ENCODE results near the gene MDM1.

The MDM1 gene

GRCh38 chr12:68263366-68263765 lies 68.8 kb downstream of the MDM1 start:
- TF ChIP-seq TCF4 (CRISPR knock-in tag; IDR thresholded peaks at IDR 0.05; ENCODE audit: borderline replicate concordance) (no peak), TSHZ2 (CRISPR knock-in tag; IDR thresholded peaks at IDR 0.05) (no peak), ZNF565 (CRISPR knock-in tag; conservative IDR thresholded peaks at IDR 0.05; ENCODE audit: low read depth) (no peak), BACH2 (CRISPR knock-in tag; IDR thresholded peaks at IDR 0.05; ENCODE audit: borderline replicate concordance) (no peak), RARB (CRISPR knock-in tag; IDR thresholded peaks at IDR 0.05) (no peak), ZFP30 (CRISPR knock-in tag; IDR thresholded peaks at IDR 0.05) (no peak), ZFP3 (CRISPR knock-in tag; IDR thresholded peaks at IDR 0.05) (no peak), GLIS3 (CRISPR knock-in tag; IDR thresholded peaks at IDR 0.05) (no peak), ESRRG (CRISPR knock-in tag; IDR thresholded peaks at IDR 0.05) (no peak), POU6F1 (CRISPR knock-in tag; IDR thresholded peaks at IDR 0.05; ENCODE audit: borderline replicate concordance, low read depth) (no peak), ZC3H10 (CRISPR knock-in tag; IDR thresholded peaks at IDR 0.05) (no peak), ARNTL (CRISPR knock-in tag; IDR thresholded peaks at IDR 0.05; ENCODE audit: borderline replicate concordance, low read depth) (no peak), ISL1 (CRISPR knock-in tag; IDR thresholded peaks at IDR 0.05) (no peak), TOX (CRISPR knock-in tag; IDR thresholded peaks at IDR 0.05; ENCODE audit: borderline replicate concordance) (no peak), SNAI2 (CRISPR knock-in tag; IDR thresholded peaks at IDR 0.05) (no peak), ZNF70 (CRISPR knock-in tag; IDR thresholded peaks at IDR 0.05) (no peak)
- ATAC-seq, result no peak

- ATAC-seq, result no peak
- TF ChIP-seq BACH2 (CRISPR knock-in tag; IDR thresholded peaks at IDR 0.05; ENCODE audit: borderline replicate concordance) (no peak), ZNF565 (CRISPR knock-in tag; conservative IDR thresholded peaks at IDR 0.05; ENCODE audit: low read depth) (no peak), ZFP3 (CRISPR knock-in tag; IDR thresholded peaks at IDR 0.05) (no peak), POU6F1 (CRISPR knock-in tag; IDR thresholded peaks at IDR 0.05; ENCODE audit: borderline replicate concordance, low read depth) (no peak), CREB5 (CRISPR knock-in tag; IDR thresholded peaks at IDR 0.05; ENCODE audit: low read depth) (no peak), PPARA (CRISPR knock-in tag; IDR thresholded peaks at IDR 0.05; ENCODE audit: borderline replicate concordance) (no peak), OSR1 (CRISPR knock-in tag; IDR thresholded peaks at IDR 0.05) (no peak), ZC3H10 (CRISPR knock-in tag; IDR thresholded peaks at IDR 0.05) (no peak), TCF4 (CRISPR knock-in tag; IDR thresholded peaks at IDR 0.05; ENCODE audit: borderline replicate concordance) (no peak), ESRRG (CRISPR knock-in tag; IDR thresholded peaks at IDR 0.05) (no peak), CSRNP3 (CRISPR knock-in tag; IDR thresholded peaks at IDR 0.05) (no peak), ZNF70 (CRISPR knock-in tag; IDR thresholded peaks at IDR 0.05) (no peak), SNAI2 (CRISPR knock-in tag; IDR thresholded peaks at IDR 0.05) (no peak), TSHZ2 (CRISPR knock-in tag; IDR thresholded peaks at IDR 0.05) (no peak)
These were observed 70.3 kb downstream of the MDM1 start for GRCh38 chr12:68261896-68262295.

Data from SK-N-SH treated with all-trans-retinoic acid at 6 μM for 48 hours (cell line).